Neuronal stem cell (in vitro differentiated cells): ENCODE measurements around the gene IGF1R.

Source experiments
- DNase-seq: peaks from one replicate; pipeline ENCODE4 v3.0.0-alpha.2; 2013; ENCODE audit warnings: low spot score
- H2AFZ ChIP-seq: one replicate; pipeline ENCODE4 v1.6.1; 2013; ENCODE audit warnings: mild to moderate bottlenecking, low read length, inconsistent platforms
- H2AK5ac ChIP-seq: 2 replicates; pipeline ENCODE4 v1.6.1; 2013; ENCODE audit warnings: low read depth, mild to moderate bottlenecking, inconsistent platforms, low read length, moderate library complexity, mixed read lengths
- H2BK120ac ChIP-seq: 2 replicates; pipeline ENCODE4 v1.6.1; 2013; ENCODE audit warnings: low read depth, mild to moderate bottlenecking, inconsistent platforms, low read length, moderate library complexity, mixed read lengths
- H2BK12ac ChIP-seq: one replicate; pipeline ENCODE4 v1.6.1; 2013; ENCODE audit warnings: low read length, inconsistent platforms
- H2BK15ac ChIP-seq: 2 replicates; pipeline ENCODE4 v1.6.1; 2013; ENCODE audit warnings: mild to moderate bottlenecking, low read length, inconsistent platforms, mixed read lengths
- H2BK5ac ChIP-seq: one replicate; pipeline ENCODE4 v1.6.1; 2013; ENCODE audit warnings: inconsistent platforms, mild to moderate bottlenecking, low read length, moderate library complexity
- H3K14ac ChIP-seq: one replicate; pipeline ENCODE4 v1.6.1; 2013; ENCODE audit warnings: low read length, inconsistent platforms
- H3K18ac ChIP-seq: 2 replicates; pipeline ENCODE4 v1.6.1; 2013; ENCODE audit warnings: low read length, inconsistent platforms
- H3K23ac ChIP-seq: 2 replicates; pipeline ENCODE4 v1.6.1; 2013; ENCODE audit warnings: low read depth, mild to moderate bottlenecking, mixed read lengths, low read length, inconsistent platforms; ENCODE audit not compliant: poor library complexity
- H3K27ac ChIP-seq: replicated peaks from 3 replicates; pipeline ENCODE4 v1.5.1; 2013; ENCODE audit warnings: low read length, inconsistent platforms
- H3K27me3 ChIP-seq, 3 experiments: 2 replicates each; pipeline ENCODE4 v1.6.1; 2013; ENCODE audit warnings: low read length in 3 of 3, mild to moderate bottlenecking in 2 of 3, inconsistent platforms in 1 of 3, low read depth in 1 of 3, mixed read lengths in 1 of 3, moderate library complexity in 1 of 3; ENCODE audit not compliant: control insufficient read depth in 3 of 3, insufficient read depth in 3 of 3
- H3K36me3 ChIP-seq, 2 donors: replicated peaks in 1 of 2; 2 replicates each; pipeline ENCODE4 v1.6.1; 2013; ENCODE audit warnings: low read length in 2 of 2; ENCODE audit not compliant: control insufficient read depth in 2 of 2, insufficient read depth in 2 of 2
- H3K4ac ChIP-seq: 2 replicates; pipeline ENCODE4 v1.6.1; 2013; ENCODE audit warnings: inconsistent platforms, mild to moderate bottlenecking, low read length, moderate library complexity
- H3K4me1 ChIP-seq, 2 donors: 1 replicate in 1 of 2; 2 replicates in 1 of 2; pipeline ENCODE4 v1.6.1; 2013; ENCODE audit warnings: low read length in 2 of 2, low read depth in 1 of 2; ENCODE audit not compliant: control insufficient read depth in 2 of 2, insufficient read depth in 1 of 2
- H3K4me2 ChIP-seq: one replicate; pipeline ENCODE4 v1.6.1; 2013; ENCODE audit warnings: mild to moderate bottlenecking, low read length, inconsistent platforms; ENCODE audit not compliant: insufficient read depth, poor library complexity, severe bottlenecking
- H3K4me3 ChIP-seq, 2 donors: 2 replicates each; pipeline ENCODE4 v1.5.1; 2013; ENCODE audit warnings: low read length in 2 of 2, mild to moderate bottlenecking in 2 of 2, inconsistent platforms in 1 of 2, moderate library complexity in 1 of 2
- H3K79me1 ChIP-seq: one replicate; pipeline ENCODE4 v1.6.1; 2013; ENCODE audit warnings: low read depth, mild to moderate bottlenecking, inconsistent platforms, low read length, moderate library complexity
- H3K9ac ChIP-seq: one replicate; pipeline ENCODE4 v1.6.1; 2013; ENCODE audit warnings: mild to moderate bottlenecking, low read depth, low read length, inconsistent platforms; ENCODE audit not compliant: poor library complexity
- H3K9me3 ChIP-seq, 2 donors: replicated peaks in 1 of 2; 2 replicates each; pipeline versions ENCODE3 to v1.6.1; 2013; ENCODE audit warnings: low read length in 2 of 2, mild to moderate bottlenecking in 2 of 2, inconsistent platforms in 1 of 2, low read depth in 1 of 2, mixed read lengths in 1 of 2, moderate library complexity in 1 of 2; ENCODE audit not compliant: control insufficient read depth in 2 of 2, insufficient read depth in 1 of 2
- H4K8ac ChIP-seq: one replicate; pipeline ENCODE4 v1.6.1; 2013; ENCODE audit warnings: low read depth, mild to moderate bottlenecking, inconsistent platforms, low read length, moderate library complexity
- H4K91ac ChIP-seq: one replicate; pipeline ENCODE4 v1.6.1; 2013; ENCODE audit warnings: low read length, low read depth, mild to moderate bottlenecking, inconsistent platforms; ENCODE audit not compliant: poor library complexity
- WGBS, 2 donors: extraction: QIAGEN DNeasy Blood & Tissue Kit; methylation state at CpG; one replicate each; pipeline ENCODE4 v1.1.7; 2013; ENCODE audit warnings: missing lambda C conversion rate in 2 of 2, mixed read lengths in 1 of 2; ENCODE audit not compliant: insufficient read length in 2 of 2, insufficient replicate concordance in 1 of 2; ENCODE audit errors: extremely low coverage in 2 of 2; 5-methylcytosine and 5-hydroxymethylcytosine counted together

IGF1R gene

GRCh38 chr15:98654790-98655360 is 6.5 kb downstream of the IGF1R start:
- Histone ChIP-seq H3K18ac (no peak overlapping the region), H3K36me3 (peaks cover 0 to 4% of the 10 kb centered on the region in 2 donors), H2BK120ac (no peak overlapping the region), H2BK5ac (no peak overlapping the region), H4K91ac (no peak overlapping the region), H2AFZ (no peak overlapping the region), H3K4me2 (no peak overlapping the region), H4K8ac (no peak overlapping the region), H2BK15ac (no peak overlapping the region), H3K4me3 (no peak overlapping the region), H3K27ac (no peak overlapping the region), H3K4me1 (peaks cover 7 to 37% of the 10 kb centered on the region in 2 donors), H3K79me1 (peaks cover 9% of the 10 kb centered on the region), H3K9ac (no peak overlapping the region), H3K14ac (no peak overlapping the region), H3K23ac (no peak overlapping the region), H2AK5ac (no peak overlapping the region), H3K27me3 (no peaks in the 10 kb centered on the region), H2BK12ac (no peak overlapping the region), H3K9me3 (no peaks in the 10 kb centered on the region), H3K4ac (no peak overlapping the region)
- no peak for DNase-seq
- no CpG with 5 or more reads among the region's 4 CpGs for WGBS, 2 donors

DNA sequence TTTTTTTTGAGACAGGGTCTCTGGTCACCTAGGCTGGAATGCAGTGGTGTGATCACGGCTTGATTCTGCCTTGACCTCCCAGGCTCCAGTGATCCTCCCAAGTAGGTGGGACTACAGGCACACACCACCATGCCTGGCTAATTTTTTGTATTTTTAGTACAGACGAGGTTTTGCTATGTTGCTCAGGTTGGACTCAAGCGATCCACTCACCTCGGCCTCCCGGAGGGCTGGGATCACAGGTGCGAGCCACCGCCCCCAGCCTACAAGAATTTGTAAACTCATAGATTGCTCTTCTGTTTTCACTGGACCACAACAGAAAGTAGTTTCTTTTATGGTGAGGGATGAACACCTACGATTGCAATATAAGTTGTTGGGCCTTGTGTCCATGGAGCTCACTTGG is 7.4 kb downstream of the IGF1R start:
- WGBS, 2 donors: no CpG with 5 or more reads among the region's 8 CpGs
- H3K79me1 ChIP-seq: peaks cover 3% of the 10 kb centered on the region
- H2AK5ac ChIP-seq: no peak overlapping the region
- H3K4me1 ChIP-seq: peaks cover 10 to 45% of the 10 kb centered on the region in 2 donors
- H2BK15ac ChIP-seq: no peak overlapping the region
- H2AFZ ChIP-seq: no peak overlapping the region
- H4K8ac ChIP-seq: no peak overlapping the region
- H3K27ac ChIP-seq: no peak overlapping the region
- no peak overlapping the region for H4K91ac ChIP-seq
- no peaks in the 10 kb centered on the region for H3K27me3 ChIP-seq
- H3K9ac ChIP-seq: no peak overlapping the region
- H2BK5ac ChIP-seq: no peak overlapping the region
- no peak overlapping the region for H3K4me2 ChIP-seq
- no peak overlapping the region for H2BK120ac ChIP-seq
- H3K36me3 ChIP-seq: peaks cover 0 to 4% of the 10 kb centered on the region in 2 donors
- no peak overlapping the region for H3K4me3 ChIP-seq
- H3K14ac ChIP-seq: no peak overlapping the region
- no peak overlapping the region for H3K4ac ChIP-seq
- H2BK12ac ChIP-seq: no peak overlapping the region
- H3K23ac ChIP-seq: no peak overlapping the region
- no peak for DNase-seq
- no peaks in the 10 kb centered on the region for H3K9me3 ChIP-seq
- no peak overlapping the region for H3K18ac ChIP-seq

GRCh38 chr15:98657721-98658120 is 9.4 kb downstream of the IGF1R start:
- no peak overlapping the region for H2BK12ac ChIP-seq
- no peak overlapping the region for H3K23ac ChIP-seq
- no peak overlapping the region for H3K18ac ChIP-seq
- no CpG with 5 or more reads among the region's 4 CpGs for WGBS, 2 donors
- no peak overlapping the region for H2BK120ac ChIP-seq
- no peak overlapping the region for H2AK5ac ChIP-seq
- no peak overlapping the region for H2AFZ ChIP-seq
- H3K79me1 ChIP-seq: peaks cover 12% of the 10 kb centered on the region
- H3K9me3 ChIP-seq: no peaks in the 10 kb centered on the region
- H3K4me1 ChIP-seq: peaks cover 10 to 45% of the 10 kb centered on the region in 2 donors
- no peak overlapping the region for H2BK15ac ChIP-seq
- H2BK5ac ChIP-seq: no peak overlapping the region
- no peak overlapping the region for H3K4me2 ChIP-seq
- no peak overlapping the region for H3K4me3 ChIP-seq
- H3K27ac ChIP-seq: no peak overlapping the region
- no peak overlapping the region for H4K91ac ChIP-seq
- no peak for DNase-seq
- no peak overlapping the region for H3K9ac ChIP-seq
- H3K14ac ChIP-seq: no peak overlapping the region
- no peak overlapping the region for H4K8ac ChIP-seq
- H3K27me3 ChIP-seq: no peaks in the 10 kb centered on the region
- no peak overlapping the region for H3K4ac ChIP-seq
- H3K36me3 ChIP-seq: peaks cover 0 to 4% of the 10 kb centered on the region in 2 donors

DNA sequence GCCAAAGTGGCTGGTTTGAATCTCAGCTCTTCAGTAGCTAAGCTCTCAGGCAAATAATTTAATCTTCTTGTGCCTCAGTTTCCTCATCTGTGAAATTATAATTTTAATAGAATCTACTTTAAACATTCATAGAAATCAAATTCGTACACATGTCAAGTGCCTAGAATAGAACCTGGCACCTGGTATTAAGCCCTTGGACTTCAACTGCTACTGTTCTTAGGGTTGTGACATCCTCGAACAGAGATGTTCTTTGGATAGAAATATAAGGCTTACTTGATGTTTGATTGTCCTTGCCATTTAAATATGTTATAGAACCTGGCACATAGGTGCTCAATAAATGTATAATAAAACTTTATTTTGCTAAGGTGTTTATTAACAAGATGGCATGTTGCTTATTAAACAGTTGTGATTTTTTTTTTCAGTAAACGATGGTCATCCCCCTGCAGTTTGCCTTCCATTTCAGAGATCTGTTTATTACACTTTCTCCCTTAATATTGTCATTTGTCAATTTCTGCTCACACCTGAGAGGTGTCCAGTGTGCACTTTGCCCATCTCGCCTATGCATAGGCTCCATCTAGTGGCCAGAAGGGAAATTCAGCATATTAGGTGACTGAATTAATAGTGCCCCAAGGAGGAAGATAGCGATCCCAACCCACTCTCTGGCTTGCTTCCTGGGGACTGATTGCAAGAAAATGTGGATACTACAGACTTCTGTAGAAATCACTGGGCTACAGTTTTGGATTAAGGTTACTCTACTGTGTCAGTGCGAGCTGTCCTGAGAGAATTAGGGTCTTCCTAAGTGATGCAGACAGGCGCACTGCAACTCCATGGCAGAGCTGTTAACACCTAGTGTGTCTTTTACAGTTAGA is 10.7 kb downstream of the IGF1R start:
- Histone ChIP-seq H3K4me2 (no peak overlapping the region), H3K14ac (no peak overlapping the region), H2BK5ac (no peak overlapping the region), H2BK120ac (no peak overlapping the region), H3K4me1 (peaks cover 7 to 35% of the 10 kb centered on the region in 2 donors), H3K4me3 (no peak overlapping the region), H3K79me1 (peaks cover 16% of the 10 kb centered on the region), H4K8ac (no peak overlapping the region), H3K36me3 (peaks cover 0 to 4% of the 10 kb centered on the region in 2 donors), H3K23ac (no peak overlapping the region), H2AFZ (no peak overlapping the region), H4K91ac (no peak overlapping the region), H3K18ac (no peak overlapping the region), H3K9me3 (no peaks in the 10 kb centered on the region), H3K9ac (no peak overlapping the region), H2BK15ac (no peak overlapping the region), H3K27ac (no peak overlapping the region), H3K27me3 (no peaks in the 10 kb centered on the region), H2AK5ac (no peak overlapping the region), H3K4ac (no peak overlapping the region), H2BK12ac (no peak overlapping the region)
- WGBS, 2 donors: no CpG with 5 or more reads among the region's 7 CpGs
- no peak for DNase-seq
